Measurements from ENCODE around the gene RFLNA.

RFLNA gene

DNA sequence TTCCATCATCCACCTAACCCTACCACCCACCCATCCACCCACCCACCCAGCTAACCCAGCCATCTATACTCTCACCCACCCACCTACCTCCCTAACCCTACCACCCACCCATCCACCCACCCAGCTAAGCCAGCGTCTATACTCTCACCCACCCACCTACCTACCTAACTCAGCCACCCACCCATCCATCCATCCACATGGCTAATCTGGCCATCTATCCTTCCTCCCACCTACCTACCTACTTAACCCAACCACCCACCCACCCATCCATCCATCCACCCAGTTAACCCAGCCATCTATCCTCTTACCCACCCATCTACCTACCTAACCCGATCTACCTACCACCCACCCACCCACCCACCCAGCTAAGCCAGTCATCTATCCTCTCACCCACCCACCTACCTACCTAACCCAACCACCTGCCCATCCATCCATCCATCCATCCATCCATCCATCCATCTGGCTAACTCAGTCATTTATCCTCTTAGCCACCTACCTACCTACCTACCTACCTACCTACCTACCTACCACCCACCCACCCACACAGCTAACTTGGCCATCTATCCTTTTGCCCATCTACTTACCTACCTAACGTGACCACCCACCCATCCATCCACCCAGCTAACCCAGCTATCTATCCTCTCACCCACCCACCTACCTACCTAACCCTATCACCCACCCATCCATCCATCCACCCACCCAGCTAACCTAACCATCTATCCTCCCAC is 44.1 kb downstream of the RFLNA start:
- no peak for DNase-seq

DNA sequence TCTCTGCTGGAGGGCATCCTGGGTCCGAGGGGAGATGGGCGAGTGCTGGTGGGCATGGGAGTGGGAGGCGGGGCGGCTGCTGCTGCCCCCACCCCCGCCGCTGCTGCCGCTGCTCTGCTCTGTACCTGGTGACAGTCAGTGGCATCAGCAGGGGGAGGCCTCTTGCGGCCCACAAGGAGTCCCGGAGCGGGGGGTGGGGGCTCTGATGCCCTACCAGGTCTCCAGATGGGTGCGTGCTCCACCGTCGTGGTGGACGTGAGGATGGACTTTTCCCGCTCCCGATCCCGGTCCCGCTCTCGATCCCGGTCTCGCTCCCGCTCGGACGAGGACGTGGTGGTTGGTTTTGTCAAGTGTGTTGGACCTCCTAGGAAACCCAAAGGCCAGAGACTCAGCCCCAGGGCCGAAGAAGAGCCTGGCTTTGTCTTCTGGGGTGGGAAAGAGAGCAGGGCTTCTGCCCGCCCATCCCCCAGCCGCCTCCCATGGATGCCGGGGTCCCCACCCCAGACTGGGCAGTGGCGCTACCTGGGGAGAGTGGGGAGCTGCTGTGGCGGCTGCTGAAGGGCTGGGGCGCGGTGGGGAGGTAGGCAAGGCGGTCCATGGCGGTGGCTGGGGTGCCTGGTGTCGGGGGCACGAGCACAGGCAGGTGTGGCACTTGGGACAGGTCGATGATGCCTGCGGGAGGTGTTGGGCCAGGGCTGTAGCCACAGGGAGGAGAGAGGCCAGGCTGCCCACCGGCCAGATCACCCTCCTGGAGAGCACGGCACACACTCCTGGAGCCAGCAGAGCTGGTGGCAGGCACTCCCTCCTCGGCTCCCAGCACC is 45.4 kb downstream of the RFLNA start:
- no peak for DNase-seq

DNA sequence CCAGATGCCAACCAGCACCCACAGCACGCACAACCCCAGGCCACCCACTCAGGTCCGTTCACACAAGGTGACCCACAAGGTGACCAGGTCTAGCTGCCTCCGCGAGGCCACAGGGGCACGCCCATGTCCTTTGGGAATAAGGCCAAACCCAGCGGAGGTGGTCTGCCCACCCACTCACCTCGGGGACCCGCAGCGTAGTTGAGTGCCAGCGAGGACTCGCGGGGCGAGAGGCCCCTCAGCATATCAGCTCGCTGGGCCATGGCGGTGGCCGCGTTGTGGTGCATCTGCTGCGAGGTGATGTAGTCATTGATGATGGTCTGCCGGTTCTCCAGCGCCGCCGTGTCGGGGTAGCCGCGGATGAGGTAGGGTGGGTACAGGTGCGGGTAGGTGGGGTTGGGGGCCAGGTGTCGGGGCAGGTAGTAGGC is 46.8 kb downstream of the RFLNA start:
- DNase-seq: no peak

DNA sequence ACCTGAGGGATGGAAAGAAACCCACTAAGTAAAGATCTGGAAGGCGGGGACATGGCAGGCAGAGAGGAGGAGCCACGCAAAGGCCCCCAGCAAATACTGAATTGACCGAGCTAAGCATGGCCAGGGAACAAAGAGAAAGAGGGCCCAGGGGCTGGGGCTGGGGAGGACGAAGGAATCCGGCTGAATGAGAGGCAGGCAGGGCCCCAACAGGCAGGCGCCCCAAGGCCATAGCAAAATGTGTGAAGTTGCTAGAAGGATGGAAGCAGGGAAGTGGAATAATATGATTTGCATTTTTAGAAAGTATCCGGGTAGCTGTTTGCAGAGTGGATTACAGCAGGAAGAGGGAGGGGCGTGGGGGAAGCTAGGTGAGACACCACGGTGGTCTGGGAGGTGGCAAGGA is 49.1 kb downstream of the RFLNA start:
- DNase-seq: no peak

DNA sequence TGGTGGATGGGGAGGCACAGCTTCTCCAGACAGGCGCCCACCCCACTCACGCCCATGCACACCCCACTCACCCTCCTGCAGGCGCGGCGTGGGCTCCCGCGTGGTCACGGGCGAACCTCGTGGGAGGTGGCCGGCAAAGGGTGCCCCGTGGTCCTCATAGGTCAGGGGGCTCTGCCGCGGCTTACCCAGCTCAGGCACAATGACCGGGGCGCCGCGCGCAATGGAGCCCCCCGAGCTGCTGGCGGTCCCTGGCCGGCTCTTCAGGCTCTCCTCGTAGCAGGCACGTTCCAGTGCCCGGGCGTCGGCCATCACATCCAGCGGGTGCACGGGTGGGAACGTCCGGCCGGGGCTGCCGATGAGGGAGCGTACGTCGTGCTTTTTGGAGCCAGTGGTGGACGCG is 49.6 kb downstream of the RFLNA start:
- no peak for DNase-seq

DNA sequence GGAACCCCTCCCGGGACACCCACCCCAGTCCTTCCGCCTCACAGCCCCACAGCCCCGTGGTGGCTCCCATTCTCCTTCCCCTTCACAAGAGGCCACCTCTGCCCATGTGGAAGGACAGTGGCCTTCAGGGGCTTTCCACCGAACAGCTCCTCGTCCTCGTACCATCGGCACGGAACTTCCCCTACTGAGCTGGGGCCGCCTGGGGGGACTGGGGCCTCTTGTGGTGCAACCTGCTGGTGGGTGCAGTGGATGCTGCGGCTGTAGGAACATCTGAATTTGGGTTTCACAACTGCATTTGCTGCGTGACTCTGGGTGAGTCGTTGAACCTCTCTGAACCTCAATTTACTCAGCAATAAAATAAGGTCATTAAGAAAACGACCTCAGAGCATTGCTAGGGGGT is 50.9 kb downstream of the RFLNA start:
- DNase-seq: no peak

DNA sequence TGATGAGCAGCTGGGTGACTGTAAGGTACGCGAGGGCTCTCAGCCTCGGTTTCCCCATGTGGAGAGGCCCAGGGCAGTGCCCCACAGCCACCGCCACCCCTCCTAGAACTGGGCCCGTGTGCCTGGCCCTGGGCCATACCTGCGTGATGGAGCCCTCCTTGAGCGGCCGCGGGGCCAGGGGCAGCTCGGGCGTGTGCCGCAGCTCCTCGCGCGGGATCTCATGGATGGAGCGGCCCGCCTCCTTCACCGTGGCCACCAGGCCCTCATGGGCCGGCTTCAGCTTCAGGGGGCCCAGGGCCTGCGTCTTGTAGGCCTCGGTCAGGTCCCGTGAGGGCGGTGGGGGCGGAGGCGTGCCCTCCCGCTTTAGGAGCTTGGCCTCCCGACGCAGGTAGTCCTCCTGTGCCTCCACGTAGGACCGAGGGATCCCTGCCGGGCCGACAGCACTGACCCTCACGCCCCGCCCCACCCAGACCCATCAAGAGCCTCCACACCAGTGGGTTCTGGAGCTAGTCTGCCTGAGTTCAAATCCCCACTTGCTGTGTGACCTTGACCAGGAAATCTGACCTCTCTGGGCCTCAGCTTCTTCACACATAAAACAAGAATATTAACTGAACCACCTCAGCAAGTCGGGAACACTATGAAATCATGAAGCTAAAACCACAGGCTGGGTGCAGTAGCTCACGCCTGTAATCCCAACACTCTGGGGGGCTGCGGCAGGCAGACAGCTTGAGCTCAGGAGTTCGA is 51.7 kb downstream of the RFLNA start:
- no peak for DNase-seq

DNA sequence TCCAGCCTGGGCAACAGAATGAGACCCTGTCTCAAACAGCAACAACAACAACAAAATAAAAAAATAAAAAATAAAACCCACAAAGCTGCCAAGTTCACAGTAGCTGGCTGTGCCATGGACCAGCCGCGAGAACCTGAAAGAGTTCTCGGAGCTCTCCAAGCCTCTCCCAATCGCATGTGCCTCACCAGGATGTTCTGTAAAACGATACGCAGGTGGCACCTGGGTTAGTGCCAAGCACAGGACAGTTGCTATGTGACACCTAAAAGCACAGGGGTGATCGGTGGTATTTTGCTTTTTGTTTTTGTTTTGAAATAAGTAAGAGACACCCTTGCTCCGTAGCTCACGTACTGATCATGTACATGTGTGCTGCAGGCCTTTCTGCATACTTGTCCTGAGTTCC is 52.4 kb downstream of the RFLNA start:
- no peak for DNase-seq

DNA sequence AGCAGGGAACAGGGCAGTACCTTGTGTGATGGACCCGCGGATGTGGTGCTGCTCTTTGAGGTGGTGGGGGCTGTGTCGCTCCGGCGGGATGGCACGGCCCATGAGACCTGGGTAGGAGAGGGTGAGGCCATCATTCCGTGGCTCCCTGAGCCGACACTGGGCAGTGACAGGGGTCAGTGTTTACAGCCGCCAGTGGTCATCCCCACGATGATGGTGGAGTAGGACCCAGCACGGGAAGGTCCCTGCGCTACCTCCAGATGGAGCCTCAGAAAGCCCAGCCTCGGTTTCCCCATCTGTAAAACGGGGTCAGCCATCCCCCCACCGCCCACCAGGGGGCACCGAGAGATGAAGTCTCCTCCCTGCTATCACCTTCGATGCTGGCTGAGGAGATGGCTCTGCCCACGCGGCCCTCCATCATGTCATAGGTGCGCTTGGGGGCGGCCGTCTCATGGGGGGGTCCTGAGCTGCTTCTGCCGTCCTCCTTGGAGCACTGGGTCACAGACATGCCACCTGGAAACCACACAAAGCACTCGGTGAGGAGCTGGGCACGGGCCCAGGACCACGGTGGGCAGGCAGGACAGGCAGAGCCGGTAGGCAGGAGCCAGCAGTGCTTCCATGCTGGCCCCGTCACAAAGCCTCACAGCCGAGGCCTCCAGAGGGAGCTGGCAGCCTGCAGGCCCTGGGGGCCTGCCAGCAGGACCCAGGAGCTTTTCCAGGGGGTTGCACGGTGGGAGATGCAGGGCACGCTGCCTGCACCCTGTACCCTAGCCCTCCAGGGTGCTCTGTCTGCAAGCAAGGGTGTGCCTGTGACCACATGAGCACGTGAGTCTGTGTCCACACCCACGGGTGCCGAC is 53.1 kb downstream of the RFLNA start:
- DNase-seq: no peak

DNA sequence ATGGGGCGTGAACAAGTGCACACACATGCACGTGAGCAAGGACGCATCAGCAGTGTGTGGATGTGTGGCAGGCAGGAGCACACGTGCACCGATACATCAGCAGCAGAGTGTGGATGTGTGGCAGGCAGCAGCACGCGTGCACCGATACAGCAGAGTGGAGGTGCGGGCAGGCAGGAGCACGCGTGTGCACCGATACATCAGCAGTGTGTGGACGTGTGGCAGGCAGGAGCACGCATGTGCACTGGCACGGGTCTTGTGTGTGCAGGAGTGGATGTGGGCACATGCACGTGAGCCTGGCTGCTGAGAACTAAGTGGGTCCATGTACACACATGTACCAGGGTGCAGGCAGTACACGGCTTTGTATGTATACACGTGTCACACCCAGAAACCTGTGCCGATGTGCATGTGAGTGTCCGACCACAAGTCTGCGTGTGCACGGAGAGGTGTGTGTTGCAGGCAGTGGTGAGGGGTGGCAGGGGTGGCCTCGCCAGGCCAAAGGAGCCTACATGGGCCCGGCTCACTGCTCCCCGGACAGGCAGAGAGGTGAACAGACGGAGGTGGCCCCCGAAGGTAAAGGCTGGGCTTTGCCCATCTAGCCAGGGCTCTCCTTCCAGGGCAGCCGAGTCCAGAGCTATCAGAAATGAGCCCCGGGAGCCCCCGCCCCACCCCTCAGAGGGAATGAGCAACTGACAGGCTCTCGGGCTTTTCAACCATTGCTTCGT is 53.9 kb downstream of the RFLNA start:
- no peak for DNase-seq

DNA sequence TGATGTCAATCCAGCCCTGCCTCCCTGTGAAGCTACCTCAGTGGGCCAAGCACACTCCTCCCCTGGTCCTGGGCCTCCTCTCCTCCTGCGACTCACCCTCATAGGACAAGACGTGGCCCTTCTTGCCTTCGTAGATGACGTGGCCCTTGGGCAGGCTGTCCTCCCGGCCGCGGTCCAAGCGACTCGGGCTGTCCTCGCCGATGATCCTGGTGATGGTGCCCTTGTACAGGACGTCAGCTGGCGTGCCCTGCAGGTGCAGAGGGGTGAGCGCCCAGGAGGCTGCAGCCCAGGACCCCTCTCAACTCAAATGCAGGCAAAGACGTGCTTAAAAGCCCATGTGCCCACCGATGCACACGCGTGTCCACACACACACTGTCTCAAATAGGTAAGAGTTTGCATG is 55.6 kb downstream of the RFLNA start:
- no peak for DNase-seq

DNA sequence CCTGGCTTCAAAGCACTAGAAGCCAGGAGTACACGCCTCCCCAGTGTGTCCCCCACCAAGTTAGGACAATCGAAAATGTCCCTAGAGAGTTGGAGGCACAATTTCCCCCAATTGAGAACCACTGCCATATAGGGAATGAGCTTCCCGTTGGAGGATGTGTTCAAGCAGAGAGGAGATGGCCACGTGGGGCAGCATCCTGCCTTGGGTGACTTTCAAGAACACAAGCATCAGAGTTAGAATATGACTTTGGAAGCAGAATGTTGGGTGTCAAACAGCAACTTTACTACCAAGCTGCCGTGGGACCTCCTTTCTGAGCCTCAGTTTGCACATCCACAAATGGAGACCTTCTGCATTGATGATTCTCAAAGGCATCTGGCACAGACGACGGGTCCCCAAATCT is 56.5 kb downstream of the RFLNA start:
- DNase-seq: no peak

DNA sequence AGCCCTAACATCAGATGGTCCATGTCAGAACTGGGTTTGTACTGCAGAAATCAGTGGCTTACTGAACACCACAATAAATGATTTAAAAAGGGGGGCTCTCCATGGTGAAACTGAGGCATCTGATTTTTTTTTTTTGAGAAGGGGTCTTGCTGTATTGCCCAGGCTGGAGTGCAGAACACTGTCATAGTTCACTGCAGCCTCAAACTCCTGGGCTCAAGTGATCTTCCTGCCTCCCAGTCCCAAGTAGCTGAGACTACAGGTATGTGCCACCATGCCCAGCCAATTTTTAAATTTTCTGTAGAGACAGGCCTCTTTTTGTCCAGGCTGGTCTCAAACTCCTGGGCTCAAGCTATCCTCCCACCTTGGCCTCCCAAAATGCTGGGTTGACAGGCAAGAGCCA is 57.4 kb downstream of the RFLNA start:
- no peak for DNase-seq

DNA sequence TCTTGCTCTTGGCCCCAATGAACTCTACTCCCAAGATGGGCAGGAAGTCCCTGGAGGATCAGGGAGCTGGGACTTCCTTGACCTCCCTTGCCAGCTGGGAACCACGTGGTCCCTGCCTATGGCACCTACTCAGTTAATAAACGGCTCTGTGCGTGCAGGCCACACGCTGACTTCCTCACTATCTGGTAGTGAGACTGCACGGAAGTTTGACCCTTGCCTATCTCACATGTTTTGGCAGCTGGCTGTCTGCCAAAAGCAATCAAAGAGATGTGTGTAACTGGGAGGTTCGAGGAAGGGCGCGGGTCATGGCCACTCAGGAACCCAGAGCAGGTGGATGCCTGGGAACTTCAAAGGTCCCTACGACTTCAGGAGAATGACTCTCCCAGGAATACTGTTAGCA is 57.9 kb downstream of the RFLNA start:
- no peak for DNase-seq

DNA sequence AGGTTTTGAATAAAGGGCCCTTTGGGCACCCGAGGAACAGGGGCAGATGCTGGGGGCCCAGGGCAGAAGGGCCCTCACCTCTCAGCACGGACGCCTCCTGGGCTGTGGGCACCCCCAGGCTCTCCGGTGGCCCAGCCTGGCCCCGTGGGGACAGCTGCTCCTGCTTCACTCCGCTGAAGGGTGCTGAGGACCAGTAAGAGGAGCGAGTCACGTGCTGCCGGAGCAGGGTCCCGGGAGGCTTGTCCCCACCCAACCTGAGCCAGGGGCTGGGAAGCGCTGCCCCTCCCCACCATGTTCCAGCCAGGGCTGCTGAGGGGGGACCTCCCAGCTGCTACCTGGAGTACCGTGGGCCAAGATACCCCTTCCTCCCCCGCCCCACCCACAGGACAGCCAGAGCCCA is 59.5 kb downstream of the RFLNA start:
- no peak for DNase-seq

DNA sequence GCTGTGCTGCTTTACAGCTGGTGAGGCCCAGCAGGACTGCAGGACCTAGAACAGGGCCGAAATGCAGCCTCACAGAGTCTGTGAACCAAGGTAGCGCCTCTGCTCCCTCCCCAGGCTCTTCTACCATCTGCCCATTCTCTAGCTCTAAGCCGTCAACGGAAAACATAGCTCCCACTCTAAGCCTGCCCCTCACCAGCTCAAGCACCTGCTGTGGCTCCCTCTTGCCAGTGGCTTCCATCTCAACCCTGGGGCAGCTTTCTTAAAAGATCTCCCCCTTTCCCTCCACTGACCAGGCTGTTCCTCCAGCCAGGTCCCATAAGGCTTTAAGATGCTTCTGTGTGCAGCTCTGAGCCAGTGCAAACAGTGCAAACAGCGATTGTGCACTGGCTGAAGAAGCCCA is 61.3 kb downstream of the RFLNA start:
- no peak for DNase-seq

DNA sequence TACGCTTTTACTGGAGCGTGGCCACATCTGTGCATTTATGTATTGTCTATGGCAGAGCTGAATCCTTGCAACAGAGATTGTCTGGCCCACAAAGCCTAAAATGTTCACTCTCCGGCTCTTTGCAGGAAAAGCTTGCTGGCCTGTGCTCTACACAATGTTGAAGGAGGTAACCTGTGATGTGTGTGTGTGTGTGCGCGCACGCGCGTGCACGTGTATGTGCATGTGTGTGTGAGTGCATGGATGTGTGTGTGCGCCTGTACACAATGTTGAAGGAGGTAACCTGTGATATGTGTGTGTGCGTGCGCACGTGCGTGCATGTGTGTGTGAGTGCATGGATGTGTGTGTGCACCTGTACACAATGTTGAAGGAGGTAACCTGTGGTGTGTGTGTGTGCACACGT is 62.7 kb downstream of the RFLNA start:
- no peak for DNase-seq

DNA sequence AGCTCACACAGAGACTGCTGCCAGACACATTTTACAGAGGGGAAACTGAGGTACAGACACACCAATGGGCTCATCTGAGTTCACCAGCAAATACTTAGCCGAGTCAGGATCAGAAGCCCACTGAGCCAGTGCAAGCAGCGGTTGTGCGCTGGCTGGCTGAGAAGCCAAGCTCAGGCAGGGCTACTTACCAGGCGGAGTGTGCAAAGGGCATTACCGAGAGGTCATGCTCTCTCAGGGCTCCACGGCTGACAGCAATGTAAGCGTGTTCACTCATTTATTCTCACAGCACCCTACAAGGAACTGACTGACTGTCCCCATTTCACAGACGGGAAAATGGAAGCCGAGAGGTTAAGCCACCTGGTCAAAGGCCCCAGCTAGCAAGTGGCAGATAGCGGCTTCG is 63.7 kb downstream of the RFLNA start:
- no peak for DNase-seq

DNA sequence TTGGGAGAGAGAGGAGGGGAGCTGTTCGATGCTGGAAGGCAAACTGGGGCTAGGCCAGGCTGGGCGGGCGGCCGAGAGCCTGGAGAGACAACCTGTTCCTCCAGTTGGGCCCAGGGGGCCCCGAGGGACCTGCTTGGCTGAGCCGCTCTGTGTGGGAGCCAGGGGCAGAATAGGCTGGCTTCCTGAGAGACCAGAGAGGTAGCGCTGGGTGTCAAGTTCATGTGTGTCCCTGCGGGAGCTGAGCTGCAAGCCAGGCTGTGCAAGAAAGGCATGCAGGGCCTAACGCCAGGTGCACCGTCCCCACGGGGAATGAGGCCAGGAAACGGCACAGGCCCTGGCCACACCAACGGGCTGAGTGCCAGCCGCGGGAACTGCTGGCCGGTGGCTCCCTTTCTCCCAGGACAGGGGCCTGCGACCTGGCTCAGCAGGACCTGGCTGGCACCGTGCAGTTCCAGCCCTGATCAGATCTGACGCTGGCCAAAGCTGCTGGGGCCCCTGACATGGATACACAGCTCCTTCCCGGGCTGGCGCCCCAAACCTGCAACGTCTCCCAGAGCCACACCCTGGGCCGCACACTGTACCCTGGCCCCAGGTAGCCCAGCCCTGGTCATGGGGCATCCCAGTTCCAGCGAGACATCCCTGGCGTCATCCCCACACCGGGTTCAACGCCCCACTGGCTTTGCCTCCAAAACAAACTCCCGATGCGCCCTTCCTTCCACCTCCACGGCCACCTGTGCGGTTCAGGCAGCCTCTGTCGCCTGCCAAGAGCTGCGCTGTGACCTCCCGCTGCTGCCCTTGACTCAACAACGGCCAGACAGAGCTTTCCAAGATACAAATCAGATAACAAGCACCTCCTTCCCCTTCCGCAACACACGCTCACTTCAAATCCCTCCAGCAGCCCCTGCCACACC is 65.0 kb downstream of the RFLNA start:
- no peak for DNase-seq

DNA sequence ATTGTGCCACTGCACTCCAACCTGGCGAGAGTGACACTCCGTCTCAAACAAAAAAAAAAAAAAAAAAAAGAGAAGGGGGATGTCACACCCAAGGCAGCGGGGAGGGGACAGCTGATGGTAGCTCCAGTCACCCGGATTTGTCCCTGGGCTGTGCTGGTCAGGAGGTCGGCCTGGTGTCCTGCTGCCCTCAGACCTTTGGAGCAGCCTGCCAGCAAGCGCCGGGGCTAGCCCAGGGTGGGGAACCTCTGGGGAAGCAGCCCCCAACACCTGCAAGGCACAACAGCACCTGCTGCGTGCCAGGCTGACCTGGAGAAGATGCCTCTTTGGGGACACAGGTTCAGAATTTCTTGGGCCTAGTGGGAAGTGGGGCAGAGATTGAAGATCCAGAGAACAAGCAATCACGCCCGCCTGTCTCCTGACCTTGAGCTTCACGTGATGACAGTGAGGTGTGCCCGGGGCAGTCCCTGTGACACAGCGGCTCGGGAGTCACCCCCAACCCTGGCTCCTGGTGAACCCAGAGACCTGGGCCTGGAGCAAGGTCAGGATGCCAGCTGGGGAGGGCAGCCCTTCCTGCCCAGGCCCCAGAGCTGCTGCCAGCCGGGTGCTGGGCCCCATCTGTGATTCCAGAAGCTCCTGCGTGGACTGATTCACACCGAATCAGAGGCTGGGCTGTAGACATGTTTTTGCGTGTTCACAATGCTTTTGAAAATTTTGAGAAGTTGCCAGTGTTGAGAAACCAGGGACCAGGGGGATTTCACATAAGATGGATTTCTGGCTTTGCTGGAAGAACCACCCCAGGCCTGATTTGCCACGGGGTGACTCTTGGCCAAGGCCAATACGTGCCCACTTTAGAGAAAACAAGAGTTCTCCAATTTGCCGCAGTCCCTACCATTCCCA is 66.4 kb downstream of the RFLNA start:
- no peak for DNase-seq

Data from NCI-H1105 (cell line).